Central memory CD4-positive, alpha-beta T cell (primary cell): ENCODE data around the gene MYEF2.

Source experiments
- DNase-seq: peaks from one replicate; pipeline ENCODE4 v3.0.0; 2022
- total RNA-seq, 3 experiments: gene quantifications; one replicate each; lab custom pipeline; 2026; lab: John Stamatoyannopoulos, UW

The MYEF2 gene, protein sequence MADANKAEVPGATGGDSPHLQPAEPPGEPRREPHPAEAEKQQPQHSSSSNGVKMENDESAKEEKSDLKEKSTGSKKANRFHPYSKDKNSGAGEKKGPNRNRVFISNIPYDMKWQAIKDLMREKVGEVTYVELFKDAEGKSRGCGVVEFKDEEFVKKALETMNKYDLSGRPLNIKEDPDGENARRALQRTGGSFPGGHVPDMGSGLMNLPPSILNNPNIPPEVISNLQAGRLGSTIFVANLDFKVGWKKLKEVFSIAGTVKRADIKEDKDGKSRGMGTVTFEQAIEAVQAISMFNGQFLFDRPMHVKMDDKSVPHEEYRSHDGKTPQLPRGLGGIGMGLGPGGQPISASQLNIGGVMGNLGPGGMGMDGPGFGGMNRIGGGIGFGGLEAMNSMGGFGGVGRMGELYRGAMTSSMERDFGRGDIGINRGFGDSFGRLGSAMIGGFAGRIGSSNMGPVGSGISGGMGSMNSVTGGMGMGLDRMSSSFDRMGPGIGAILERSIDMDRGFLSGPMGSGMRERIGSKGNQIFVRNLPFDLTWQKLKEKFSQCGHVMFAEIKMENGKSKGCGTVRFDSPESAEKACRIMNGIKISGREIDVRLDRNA
- 10.2 to 42.8 (median 23.6) reads per million in 3 experiments for total RNA-seq

DNA sequence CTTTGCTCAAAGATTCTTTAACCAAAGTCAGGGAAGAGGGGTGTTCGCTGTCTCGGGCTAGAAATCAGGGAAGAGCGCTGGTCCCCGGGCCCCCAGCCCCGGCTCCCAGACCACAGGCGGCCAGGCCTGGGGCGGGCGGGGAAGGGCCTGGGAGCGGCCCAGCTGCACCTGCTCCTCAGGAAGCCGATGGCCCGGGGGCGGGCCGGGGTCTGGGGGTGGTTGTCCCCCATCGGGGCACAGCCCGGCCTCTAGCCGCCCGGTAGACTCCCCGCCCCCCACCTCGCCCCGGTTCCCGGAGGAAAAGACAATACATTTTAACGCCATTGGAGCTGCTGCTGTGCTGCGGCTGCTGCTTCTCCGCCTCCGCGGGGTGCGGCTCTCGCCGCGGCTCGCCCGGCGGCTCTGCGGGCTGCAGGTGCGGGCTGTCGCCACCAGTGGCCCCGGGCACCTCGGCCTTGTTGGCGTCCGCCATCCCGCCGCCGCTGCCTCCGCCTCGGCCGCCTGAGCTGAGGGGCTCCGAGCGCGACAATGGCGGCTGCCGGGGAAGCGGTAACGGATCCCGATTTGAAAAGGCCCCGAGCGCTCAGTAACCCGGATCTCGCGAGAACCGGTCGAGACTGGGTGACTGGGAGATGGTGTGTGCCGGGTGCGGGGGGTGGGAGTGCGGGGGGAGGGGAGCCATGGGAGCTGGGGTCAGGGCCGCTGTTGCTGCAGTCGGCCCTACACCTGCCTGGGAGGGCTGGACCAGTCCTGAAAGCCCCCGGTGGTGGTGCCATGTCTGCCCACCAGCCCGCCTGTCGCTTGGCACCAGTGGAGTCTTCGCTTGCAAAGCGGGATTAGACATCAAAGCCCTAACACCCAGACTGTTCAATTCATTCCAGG is at the start of gene MYEF2:
Gene MYEF2 (minus strand): TSS at position 530 of the 882 bp plus-strand sequence. CDS start 58 bp downstream, at position 472.
- DNase-seq = peak; percentile 56

DNA sequence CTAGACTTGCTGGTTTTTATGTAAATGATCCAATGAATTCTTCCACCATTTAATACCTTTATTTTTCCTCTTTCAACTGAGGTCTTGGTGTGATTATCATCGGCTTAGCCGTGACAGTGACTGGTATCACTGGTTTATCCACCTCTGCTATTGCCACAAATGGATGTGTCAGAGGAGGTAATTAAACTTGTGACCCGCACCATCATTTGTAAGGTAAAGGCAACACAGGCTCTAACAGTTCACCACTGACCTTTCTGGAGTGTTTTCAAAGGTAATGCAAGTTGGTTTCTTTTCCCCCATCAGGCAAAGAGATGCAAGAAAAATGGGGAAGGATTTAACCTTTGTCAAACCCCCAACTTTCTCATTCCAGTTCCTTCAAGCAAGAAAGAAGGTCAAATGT is 47.7 kb upstream of the MYEF2 start:
- DNase-seq = no peak

DNA sequence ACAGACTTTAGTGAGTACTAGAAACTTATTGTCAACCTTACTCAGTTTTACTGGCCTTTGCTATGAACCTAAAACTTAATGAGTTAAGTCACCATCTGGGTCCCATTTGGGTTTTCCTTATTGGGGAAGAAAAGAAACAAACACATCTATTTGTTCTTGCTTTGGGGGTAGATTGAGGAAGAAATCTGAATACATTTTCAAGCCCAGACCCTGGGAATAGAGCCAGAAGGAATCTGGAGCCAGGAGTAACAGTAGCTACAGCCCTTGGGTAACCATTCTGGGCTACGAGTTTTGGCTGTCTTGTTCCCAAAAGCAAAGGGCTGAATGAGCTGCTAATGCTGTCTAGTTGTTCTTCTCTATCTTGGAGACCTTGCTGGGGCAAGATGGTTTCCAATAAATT is 44.5 kb upstream of the MYEF2 start:
- no peak for DNase-seq

DNA sequence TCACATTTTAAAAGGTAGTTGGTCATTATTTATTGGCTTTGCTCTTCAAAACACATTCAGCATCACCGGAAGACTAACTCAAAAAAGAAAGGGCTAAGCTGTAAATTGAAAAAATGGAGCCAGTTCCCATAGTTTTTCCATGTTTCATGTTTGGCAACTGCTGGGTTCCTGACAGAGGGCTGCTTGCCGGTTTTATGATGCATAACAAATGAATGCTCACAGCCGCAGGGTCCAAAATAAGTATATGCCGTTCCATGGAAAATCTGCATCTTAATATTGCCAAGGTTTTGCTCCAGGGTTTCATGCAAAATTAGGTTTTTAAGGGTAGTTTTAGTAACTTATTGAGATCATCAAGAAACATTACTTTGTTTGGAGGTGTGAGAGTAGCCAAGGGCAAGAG is 43.8 kb upstream of the MYEF2 start:
- DNase-seq = no peak

DNA sequence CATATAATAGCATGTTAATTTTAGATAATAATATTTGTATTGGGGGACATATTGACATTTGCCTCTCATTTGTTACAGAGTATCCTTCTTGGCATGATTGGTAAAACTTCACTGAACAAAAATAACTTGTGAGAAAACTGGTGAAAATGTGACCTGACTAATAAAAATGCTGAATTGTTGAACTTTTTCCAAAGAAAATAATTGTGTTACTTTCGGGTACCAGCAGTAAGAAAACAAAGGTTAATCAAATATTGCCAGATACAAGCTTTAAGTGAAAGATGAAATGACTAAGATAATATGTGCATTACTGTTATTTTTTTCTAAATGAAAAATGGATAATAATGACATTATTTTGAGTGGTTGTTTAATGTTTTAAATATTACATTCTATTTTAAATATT is 43.2 kb upstream of the MYEF2 start:
- no peak for DNase-seq

DNA sequence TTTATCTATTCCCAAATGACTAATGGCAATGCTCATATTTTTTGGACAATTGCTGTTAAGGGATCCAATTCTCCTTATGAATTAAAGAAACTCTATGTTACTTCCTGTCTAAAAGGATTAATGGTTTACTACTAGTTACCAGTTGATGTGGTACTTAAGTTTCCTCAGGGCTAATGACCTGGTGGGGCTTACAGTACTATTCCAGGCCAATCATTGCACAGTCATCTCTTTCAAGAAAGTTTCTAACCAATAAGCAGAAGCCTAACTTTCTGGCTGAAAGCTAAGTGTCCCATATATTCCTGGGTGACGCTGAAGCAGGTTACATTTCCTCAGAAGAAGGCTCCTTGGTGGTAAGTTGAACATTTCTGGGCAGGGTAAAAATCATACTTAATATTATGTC is 27.9 kb upstream of the MYEF2 start, which contains the start of gene SLC12A1:
Gene SLC12A1 (plus strand): TSS at position 322 of the 400 bp plus-strand sequence. CDS start 1,418 bp downstream, outside the sequence.
- DNase-seq = no peak

DNA sequence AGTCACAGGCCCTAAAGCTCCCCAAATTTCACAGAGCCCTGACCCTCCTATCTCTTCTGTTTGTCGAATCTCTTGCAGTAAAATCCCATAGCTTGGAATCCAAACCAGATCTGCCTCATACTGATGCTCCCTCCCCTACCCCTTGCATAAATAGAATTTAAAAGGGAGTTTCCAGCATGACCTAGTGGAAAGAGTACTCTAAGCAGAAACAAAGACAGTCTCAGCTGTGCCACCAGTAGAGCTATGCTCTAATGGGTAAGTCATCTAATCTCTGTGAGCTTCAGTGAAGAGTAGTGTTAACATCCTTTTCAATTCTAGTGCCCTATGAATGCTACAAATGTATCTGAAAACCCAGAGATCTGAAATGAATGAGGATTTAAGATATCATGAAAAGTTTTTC is 24.0 kb upstream of the MYEF2 start:
- no peak for DNase-seq

DNA sequence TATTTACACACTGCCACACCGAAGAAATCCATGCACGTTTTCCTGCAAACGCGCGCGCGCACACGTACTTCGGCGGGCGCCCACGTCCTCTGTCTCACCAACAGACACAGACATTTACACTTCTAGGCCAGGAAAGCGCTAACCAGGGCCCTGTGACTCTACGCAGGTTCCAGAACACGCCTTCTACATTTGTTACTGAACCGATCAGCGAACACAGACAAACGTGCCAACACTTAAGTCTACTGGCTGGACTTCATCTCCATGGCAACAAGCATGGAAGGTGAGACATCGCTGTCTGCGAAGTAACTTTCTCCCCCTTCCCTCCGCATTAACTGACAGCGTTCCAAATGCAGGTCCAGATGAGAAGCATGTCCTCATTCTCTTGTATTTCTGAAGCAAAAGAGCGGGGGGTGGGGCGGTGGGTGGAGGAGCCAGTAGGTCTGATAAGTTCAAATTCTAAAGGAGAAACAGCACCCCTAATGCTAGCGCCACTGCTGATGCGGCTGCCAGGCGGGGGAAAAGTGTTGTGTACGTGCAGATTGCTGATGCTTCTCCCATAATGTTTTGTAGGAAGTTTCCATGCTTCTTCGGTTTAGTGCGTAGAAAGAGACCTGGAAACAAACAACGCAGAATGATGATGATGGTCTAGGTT is 13.6 kb upstream of the MYEF2 start, which contains the start of gene CTXN2:
Gene CTXN2 (plus strand): TSS at position 92 of the 652 bp plus-strand sequence. CDS start 9,636 bp downstream, outside the sequence.
- DNase-seq = no peak

DNA sequence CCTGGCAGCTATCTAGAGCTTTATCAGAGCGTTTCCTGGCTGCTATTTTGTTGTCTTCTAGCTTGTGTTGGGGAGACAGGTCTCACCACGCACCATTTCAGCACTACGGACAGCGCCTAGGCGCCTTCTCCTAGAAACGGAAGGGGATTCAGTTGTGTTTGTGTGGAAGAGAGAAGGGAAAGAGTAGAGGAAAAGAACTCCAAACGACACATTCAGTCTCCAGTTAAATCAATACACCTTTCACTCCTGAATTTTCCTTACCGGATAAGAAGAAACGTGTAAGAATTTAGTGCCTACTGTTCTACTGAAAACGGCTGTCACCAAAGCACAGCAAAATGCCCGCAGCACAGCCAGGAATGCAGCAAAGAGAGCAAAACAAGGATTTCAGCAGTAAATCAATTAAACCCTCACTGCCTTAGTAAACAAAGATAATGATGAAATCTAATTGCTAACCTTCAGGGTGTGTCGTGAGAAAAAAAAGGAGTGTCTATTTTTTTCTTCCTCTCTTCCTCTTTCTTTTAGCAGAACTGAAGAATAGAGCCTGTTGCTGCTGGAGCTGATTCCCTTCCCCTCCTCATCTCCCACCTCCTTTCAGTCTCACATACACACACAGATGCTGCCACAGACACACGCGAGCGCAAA is 13.0 kb upstream of the MYEF2 start:
- no peak for DNase-seq

DNA sequence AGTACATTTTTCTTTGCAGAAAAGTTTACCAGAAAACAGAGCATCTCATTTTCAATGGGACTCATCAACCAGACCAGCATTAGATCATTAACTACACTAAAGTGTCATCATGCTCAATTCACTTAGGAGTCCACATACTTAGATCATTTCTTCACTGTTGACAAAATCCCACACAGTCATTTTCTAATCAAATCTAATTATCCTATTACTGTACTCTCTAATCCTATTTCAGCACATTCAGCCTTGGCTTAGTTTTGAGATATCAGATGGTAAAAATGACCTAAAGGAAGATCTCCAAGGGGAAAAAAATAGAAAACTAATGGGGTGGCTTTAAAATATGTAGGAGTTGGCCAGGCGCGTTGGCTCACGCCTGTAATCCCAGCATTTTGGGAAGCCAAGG is 8.2 kb upstream of the MYEF2 start:
- DNase-seq = no peak

DNA sequence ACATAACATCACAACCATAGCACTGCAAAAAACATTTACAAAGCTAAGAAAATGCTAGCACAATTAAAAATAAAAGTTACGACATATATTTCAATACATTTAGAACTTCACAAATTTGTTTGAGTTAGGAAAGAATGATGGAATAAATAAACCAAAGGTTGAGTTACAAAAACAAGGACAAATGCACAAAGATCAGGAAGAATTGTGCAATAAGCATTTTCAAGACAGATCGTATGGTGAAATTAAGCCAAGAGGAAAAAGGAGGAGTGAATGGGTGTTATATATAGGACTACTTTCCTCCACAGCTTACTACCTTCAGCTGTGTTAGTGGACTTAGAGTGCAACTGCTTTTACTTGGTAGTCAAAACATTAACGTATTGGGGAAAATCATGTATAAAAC is 7.4 kb upstream of the MYEF2 start:
- DNase-seq = no peak

DNA sequence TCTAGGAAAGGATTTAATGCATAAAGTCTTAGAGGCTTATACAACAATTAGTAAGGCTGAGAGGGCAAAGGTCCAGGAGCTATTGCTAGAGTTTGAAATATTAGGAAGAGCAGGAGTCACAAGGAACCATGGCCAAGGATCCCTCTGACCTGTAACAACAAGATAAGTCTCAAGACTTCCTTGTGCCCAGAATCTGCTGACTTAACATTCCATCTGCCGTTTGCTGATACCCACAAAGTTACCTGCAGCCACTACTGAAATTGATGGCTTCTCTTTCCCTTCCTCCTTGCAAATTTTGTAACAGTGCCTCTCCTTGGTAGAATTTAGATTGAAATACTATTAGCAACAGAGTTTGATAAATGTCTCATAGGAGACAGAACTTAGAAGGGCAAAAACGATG is 4.7 kb upstream of the MYEF2 start:
- no peak for DNase-seq

DNA sequence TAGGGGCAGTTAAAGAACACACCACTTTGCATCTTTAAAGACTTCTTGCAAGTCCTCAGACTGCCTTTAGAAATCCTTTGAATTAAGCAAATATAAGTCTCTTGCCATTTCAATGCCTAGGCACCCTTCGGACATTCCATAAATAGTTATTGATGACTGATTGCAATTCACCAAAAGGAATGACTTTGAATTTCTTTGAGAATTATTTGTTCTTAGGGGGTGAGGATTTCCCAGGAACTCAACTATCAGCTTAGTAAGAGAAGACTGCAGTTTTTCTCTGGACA is 495 bp upstream of the MYEF2 start:
- DNase-seq = no peak

DNA sequence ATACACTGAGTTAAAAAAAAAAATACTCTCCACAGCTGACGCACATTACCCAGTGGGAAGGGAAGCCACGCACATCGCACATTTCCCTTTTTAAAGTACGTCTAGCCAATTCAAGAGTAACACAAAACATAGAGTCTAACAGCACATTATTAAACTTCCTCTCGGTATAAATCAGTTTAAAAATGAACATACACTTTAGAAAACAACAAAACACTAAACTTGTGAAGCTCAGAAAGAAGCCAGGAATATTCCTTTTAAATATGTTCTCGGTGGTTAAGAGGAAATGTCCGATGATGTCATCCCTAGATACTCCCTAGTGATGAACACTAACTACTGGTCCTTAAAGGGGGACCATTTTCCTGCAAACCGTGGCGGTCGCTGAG is 721 bp downstream of the MYEF2 start:
- peak; percentile 29 for DNase-seq

DNA sequence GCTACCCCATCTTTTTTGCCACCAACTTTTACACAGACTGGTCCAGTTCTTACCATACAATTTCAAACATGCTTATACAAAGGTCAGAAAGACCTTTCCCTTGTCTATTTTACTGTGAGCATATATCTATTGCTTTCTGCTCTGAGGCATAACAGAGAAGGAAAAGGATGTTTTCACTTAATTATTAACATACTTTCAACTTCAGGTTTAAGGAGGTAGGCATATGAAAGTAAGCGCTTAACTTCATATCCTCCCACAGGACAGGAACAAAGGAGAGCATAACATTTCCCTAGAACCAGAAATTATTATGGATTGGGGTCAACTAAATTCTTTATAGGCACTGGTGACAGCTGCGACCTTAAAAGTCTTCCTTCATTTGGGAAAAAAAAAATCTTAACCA is 1.1 kb downstream of the MYEF2 start:
- no peak for DNase-seq

DNA sequence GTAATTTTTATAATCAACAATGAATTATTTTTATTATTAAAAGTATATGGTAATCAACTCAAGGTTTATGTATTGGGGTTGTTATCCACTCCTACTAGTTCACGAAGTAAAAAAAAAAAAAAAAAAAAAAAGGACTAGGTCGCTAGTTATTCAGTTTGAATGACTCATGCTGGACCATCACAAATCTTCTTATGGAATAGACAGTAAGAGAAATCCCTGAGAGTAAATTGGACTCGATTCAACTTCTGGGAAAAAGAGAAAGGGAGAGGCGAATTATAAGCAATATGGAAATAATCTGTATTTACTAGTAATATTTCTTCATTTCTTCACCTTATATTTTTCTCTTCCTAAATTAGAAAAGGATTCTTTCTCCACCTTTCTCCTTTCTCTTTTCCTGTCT is 2.0 kb downstream of the MYEF2 start:
- DNase-seq = no peak

DNA sequence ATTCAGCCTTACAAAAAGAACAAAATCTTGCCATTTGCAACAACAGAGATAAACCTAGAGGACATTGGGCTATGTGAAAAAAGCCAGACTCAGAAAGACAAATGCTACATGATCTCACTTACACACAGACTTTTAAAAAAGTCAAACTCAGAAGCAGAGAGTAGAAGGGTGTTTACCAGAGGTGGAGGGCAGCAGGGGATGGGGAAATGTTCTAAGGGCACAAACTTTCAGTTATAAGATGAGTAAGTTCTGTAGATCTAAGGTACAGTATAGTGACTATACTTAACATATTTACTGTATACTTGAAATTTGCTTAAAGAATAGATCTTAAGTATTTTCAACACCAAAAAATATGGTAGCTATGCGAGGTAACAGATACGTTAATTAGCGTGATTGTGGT is 3.0 kb downstream of the MYEF2 start:
- DNase-seq = no peak

DNA sequence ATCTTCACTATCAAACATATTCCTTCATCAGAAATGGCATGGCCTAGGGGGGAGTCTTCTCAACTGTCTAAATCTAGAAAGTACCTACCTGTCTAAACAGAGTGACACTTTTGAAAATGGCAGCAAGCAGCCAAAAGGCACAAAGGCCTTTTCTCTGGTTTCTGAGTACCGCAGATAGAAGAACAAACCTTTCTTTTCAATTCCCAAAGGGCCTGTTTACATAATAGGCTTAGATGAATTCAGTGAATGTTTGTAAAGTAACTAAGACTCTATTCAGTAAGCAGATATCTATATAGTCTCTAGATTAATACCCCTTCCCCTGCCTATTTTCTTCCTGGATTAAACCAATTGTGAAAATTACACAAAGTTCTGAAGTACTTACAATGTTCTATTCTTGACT is 7.1 kb downstream of the MYEF2 start:
- no peak for DNase-seq

DNA sequence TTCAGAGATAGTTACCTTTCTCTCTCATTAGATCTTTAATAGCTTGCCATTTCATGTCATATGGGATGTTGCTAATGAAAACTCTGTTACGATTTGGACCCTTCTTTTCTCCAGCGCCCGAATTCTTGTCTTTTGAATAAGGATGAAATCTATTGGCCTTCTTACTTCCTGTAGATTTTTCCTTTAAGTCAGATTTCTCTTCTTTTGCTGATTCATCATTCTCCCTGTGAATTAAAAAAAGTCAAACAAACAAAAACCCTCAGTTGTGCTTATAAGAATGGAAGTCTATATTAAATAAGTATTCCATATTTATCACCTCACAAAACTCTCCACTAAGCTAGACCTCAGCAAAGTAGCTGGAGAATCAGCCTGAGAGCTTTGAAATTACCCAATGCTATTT is 9.5 kb downstream of the MYEF2 start:
- no peak for DNase-seq

DNA sequence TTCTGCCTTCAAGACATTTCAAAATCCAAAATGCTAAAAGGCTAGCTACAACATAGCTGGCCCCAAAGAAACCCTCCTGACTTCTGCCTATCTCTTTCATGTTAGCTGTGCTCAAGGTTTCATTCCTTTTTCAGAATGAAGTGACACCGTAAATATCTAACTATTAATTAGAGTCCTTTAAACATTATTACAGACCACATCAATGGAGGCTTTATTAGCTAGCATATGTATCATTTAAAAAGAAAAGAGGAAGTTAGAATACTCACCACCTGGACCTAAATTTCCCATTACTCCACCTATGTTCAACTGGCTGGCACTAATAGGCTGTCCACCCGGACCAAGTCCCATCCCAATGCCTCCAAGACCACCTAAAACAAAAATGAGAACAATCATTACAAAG is 24.6 kb downstream of the MYEF2 start:
- DNase-seq = no peak

DNA sequence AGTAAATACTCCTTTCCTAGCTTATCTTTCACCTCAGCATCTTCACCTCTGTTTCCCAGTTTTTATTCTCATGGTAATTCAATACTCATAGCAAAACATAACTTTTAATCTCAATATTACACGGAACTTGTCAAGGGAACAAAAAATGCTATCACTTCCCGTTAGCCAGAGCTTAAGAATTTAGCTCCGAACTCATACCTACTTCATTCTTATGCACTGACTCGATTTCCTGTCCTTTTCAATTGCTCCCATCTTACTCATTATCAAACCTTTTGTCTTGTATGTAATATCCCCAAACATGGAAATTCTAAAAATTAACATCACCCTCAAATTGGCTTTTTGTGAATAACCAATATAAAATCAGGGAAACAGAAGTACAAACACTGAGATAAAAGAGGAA is 28.2 kb downstream of the MYEF2 start:
- DNase-seq = no peak

DNA sequence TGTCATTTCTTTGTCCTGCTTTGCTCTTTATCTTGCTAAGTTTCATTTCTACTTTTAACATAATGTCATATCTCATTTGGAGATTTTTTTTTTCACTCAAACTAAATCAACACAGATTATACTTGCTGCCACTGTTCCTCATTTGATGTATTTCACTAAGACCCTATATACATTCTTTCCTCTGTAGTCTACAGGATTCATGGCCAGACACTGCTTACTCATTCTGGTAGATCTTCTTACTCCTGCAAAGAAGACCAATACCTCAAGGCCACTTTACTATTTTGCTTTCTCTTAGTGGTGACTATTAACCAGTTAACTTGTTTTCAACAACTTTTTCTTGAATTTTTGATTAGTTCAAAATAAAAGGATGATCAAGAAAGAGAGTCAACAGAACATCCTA is 30.7 kb downstream of the MYEF2 start:
- DNase-seq = no peak

DNA sequence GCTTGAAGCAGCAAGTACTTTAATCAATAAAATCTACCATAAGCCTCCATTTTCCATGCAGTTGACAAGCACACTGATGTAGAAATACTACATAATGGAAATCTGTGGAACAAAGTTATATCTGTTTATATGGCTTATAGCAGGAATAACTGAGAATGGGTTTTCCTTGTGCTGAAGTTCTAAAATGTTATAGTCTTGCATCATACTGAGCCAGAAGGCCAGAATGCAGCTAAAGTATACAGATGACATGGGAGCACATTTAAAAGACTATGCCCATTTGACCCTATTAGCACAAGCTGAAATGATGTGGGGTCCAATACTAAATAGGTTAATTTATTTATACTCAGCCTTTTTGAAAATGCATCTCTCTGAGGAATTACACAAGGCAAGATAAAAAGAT is 32.2 kb downstream of the MYEF2 start:
- no peak for DNase-seq
